Pancreas (tissue), 10 donors: ENCODE measurements around the gene SMAD6. TPM values are rescaled to one million over a fixed set of nuclear protein-coding genes. Genes with fewer than 3 reads are reported as not detected.

Experiments
- ATAC-seq, 4 donors: fragments of 200-7000 bp; cut with Tn5 transposase; one replicate each; pipeline versions ENCODE4 v1.8.0 to v1.9.1; 2020; ENCODE audit warnings: mild to moderate bottlenecking in 4 of 4, moderate library complexity in 4 of 4
- DNase-seq, 6 donors: peaks; one replicate each; pipeline ENCODE4 v3.0.0-alpha.2; 2020
- FAIRE-seq: peaks from 2 replicates; lab custom pipeline; 2012; peaks lifted over from hg19 to GRCh38; lab: Jason Lieb, UNC
- H3K27ac ChIP-seq, 4 donors: fragments of 200-600 bp; sonication (generic); 1 replicate in 3 of 4; 2 replicates in 1 of 4; pipeline versions ENCODE4 v1.5.0 to v1.8.0; 2020
- H3K27me3 ChIP-seq, 4 donors: fragments of 200-600 bp; one replicate each; pipeline ENCODE4 v1.8.0; 2021
- H3K36me3 ChIP-seq, 3 donors: fragments of 200-600 bp; sonication (generic) in 1 of 3; one replicate each; pipeline versions ENCODE4 v1.5.0 to v1.8.0; 2020 to 2021
- H3K4me1 ChIP-seq, 3 donors: fragments of 200-600 bp; one replicate each; pipeline ENCODE4 v1.8.0; 2021
- H3K4me3 ChIP-seq, 4 donors: fragments of 200-600 bp; sonication (generic) in 2 of 4; one replicate each; pipeline versions ENCODE4 v1.5.0 to v1.8.0; 2020 to 2021
- H3K9me3 ChIP-seq, 4 donors: fragments of 200-600 bp; one replicate each; pipeline ENCODE4 v1.8.0; 2021
- WGBS, 2 donors: extraction: QIAGEN DNeasy Blood & Tissue Kit; methylation state at CpG; one replicate each; pipeline ENCODE4 v1.1.7; 2013; 5-methylcytosine and 5-hydroxymethylcytosine counted together
- intact Hi-C, 3 donors: fragments of 100-400 bp; cut with DNase I; formaldehyde crosslinking; loops; one replicate each; pipeline versions ENCODE4 v1.11.1 to v1.14.2; 2022
- polyA plus RNA-seq, 2 donors: library from polyadenylated mRNA; stranded (reverse); fragments of 200-250 nt; gene quantifications; one replicate each; pipeline ENCODE4 v1.2.3, GENCODE V29; 2013
- total RNA-seq, 6 donors: library from RNA; stranded (reverse); fragmentation: NEBNext Ultra II Directional in 4 of 6; extraction: Animal tissue kit (Norgen Biotek cat#: 25700) in 4 of 6; gene quantifications; one replicate each; pipeline versions ENCODE4 v1.2.1 to v1.2.4, GENCODE V29; 2021 to 2023
- TF ChIP-seq, protein P1 (sequence below), 4 donors: fragments of 200-600 bp; sonication (generic) in 3 of 4; IDR thresholded peaks; one replicate each; pipeline versions ENCODE4 v1.5.0 to v1.8.0; 2021; ENCODE audit warnings: antibody characterized with exemption in 4 of 4
- donor health status: healthy with polysubstance abuse.
- donor health status: DM: no; HTN: no; CAD: no; lungs with moderate emphysema.
- donor health status: DM: no; HTN: no; CAD: no.
- donor health status: control.
- donor health status: control.
- donor health status: Bipolar disorder and iron deficiency.
- donor health status: DM: yes; HTN: yes; CAD: no.
- donor health status: DM: no; HTN: no; CAD: no.
- donor health status: DM: no; HTN: no; CAD: no.
- donor health status: DM: yes; HTN: yes; CAD: no.

The SMAD6 gene
- total and polyA plus RNA-seq, 8 donors, result 2.6 to 13.1 (median 3.2) TPM

- H3K27ac ChIP-seq, result no peak overlapping the region
- DNase-seq (no peak), FAIRE-seq (no peak), ATAC-seq (no peak)
- intact Hi-C loops, result no loop called here
- no peaks in the 10 kb centered on the region for H3K27me3 ChIP-seq
- no peaks in the 10 kb centered on the region for H3K36me3 ChIP-seq
- peaks cover 5 to 20% (median 7%) of the 10 kb centered on the region in 3 donors for H3K4me1 ChIP-seq
- H3K4me3 ChIP-seq, result no peak overlapping the region
- TF ChIP-seq, protein P1, sequence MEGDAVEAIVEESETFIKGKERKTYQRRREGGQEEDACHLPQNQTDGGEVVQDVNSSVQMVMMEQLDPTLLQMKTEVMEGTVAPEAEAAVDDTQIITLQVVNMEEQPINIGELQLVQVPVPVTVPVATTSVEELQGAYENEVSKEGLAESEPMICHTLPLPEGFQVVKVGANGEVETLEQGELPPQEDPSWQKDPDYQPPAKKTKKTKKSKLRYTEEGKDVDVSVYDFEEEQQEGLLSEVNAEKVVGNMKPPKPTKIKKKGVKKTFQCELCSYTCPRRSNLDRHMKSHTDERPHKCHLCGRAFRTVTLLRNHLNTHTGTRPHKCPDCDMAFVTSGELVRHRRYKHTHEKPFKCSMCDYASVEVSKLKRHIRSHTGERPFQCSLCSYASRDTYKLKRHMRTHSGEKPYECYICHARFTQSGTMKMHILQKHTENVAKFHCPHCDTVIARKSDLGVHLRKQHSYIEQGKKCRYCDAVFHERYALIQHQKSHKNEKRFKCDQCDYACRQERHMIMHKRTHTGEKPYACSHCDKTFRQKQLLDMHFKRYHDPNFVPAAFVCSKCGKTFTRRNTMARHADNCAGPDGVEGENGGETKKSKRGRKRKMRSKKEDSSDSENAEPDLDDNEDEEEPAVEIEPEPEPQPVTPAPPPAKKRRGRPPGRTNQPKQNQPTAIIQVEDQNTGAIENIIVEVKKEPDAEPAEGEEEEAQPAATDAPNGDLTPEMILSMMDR (IDR thresholded peaks at IDR 0.05), result no peak
- WGBS, 2 donors, result 95 to 97% methylated on average over 5 of the region's 5 CpGs
- no peaks in the 10 kb centered on the region for H3K9me3 ChIP-seq
These were observed 41.2 kb downstream of the SMAD6 start for GRCh38 chr15:66743204-66743603.

DNA sequence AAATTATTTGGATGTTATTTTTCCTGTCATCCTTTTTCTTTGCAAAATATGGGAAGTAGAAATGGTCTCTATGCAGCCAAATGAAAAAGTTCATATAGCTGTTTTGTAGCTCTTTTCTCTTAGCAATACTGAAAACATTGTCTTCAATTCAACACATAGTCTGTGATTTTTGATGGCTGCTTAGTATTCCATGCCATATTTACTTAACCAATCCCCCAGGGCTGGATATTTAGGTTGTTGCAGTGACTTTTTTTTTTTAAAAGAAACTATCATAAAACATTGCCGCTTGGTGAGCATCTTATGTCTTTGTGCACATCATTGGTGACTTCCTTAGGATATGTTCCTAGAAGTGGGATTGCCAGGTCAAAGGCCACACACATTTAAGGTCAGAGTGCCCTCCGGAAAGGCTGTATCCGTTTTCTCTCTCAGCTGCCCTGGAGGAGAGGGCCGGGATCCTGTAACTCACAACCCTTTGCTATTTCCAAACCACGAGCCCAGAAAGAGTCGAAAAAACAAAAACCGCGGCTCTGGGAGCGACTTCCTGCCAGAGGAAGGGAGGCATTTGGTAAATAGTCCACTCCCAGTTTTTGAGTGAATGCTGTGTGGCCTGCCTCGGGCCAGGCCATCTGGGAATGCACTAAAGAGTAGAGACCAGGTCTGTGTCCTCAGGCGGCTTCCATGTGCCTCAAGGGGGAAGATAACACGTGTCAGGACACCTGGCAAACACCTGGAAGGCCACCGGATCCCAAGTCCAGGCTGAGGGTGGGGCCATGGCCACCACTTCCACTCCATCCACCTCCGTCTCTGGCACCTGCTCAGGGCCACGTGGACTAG lies 41.9 kb downstream of the SMAD6 start:
- H3K36me3 ChIP-seq, result no peaks in the 10 kb centered on the region
- no peaks in the 10 kb centered on the region for H3K9me3 ChIP-seq
- ATAC-seq, result peak; percentile 27 to 58 (median 31)
- peak in 1 of 6 donors; percentile 46 for DNase-seq
- no peaks in the 10 kb centered on the region for H3K27me3 ChIP-seq
- H3K4me1 ChIP-seq, result peaks cover 5 to 24% (median 7%) of the 10 kb centered on the region in 3 donors
- H3K27ac ChIP-seq, result no peak overlapping the region
- TF ChIP-seq, protein P1 (IDR thresholded peaks at IDR 0.05), result no peak
- no peak for FAIRE-seq
- H3K4me3 ChIP-seq, result no peak overlapping the region
- intact Hi-C loops, result no loop called here
- 66 to 70% methylated on average over 15 of the region's 15 CpGs for WGBS, 2 donors

- H3K4me1 ChIP-seq, result peaks cover 11 to 31% (median 12%) of the 10 kb centered on the region in 3 donors
- no peaks in the 10 kb centered on the region for H3K27me3 ChIP-seq
- intact Hi-C loops, result no loop called here
- no peaks in the 10 kb centered on the region for H3K9me3 ChIP-seq
- TF ChIP-seq, protein P1 (IDR thresholded peaks at IDR 0.05), result no peak
- no peaks in the 10 kb centered on the region for H3K36me3 ChIP-seq
- no peak for ATAC-seq
- peak in 1 of 6 donors; percentile 51 for DNase-seq
- H3K4me3 ChIP-seq, result no peak overlapping the region
- no peak for FAIRE-seq
- H3K27ac ChIP-seq, result no peak overlapping the region
- WGBS, 2 donors, result 77 to 83% methylated on average over 4 of the region's 4 CpGs
These were observed 42.7 kb downstream of the SMAD6 start for GRCh38 chr15:66744610-66745279.

DNA sequence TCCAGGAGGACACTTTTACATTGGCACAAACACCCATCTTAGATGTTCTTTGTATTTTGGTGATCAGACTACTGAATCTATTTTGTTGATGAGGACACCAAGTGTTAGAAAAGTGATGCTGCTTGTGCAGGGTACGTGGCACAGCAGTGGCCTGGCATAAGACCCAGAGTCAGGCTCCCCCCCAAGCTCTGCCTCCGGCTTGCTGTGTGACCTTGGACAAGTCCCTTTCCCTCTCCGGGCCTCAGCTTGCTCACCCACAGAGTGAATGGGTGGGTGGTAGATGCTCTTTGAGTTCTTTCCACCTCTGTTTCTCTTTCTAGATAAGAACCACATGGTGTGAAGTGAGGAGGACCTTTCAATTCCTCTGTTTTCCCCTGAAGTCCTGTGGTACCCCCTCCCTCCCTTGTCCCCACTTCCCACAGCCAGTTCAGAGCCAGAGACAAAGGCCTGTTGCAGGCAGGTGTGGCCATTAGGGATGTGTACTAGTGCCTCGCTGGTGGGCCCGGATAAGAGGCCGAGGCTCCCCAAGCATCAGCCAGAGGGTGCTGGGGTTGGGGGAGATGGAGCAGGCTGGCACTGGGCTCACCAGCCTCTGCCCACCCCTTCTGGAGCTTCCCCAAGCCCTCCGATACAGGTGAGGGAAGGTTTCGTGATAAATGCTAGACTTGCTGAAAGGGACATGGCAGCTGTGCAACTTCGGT lies 43.6 kb downstream of the SMAD6 start:
- no peak for FAIRE-seq
- TF ChIP-seq, protein P1 (IDR thresholded peaks at IDR 0.05), result no peak
- Histone ChIP-seq H3K36me3 (no peaks in the 10 kb centered on the region), H3K9me3 (no peaks in the 10 kb centered on the region), H3K4me3 (no peak overlapping the region), H3K4me1 (peaks cover 13 to 34% (median 15%) of the 10 kb centered on the region in 3 donors), H3K27me3 (no peaks in the 10 kb centered on the region), H3K27ac (no peak overlapping the region)
- no peak for ATAC-seq
- peak in 1 of 6 donors; percentile 46 for DNase-seq
- WGBS, 2 donors, result 69 to 74% methylated on average over 9 of the region's 9 CpGs
- intact Hi-C loops, result no loop called here
